Measurements from ENCODE around the gene ARPC1B.
"Not testable (repeated sequence)": the region's sequence is repeated elsewhere in the genome, so short reads cannot be mapped to it uniquely, and the experiment has no call there.

ARPC1B gene

DNA sequence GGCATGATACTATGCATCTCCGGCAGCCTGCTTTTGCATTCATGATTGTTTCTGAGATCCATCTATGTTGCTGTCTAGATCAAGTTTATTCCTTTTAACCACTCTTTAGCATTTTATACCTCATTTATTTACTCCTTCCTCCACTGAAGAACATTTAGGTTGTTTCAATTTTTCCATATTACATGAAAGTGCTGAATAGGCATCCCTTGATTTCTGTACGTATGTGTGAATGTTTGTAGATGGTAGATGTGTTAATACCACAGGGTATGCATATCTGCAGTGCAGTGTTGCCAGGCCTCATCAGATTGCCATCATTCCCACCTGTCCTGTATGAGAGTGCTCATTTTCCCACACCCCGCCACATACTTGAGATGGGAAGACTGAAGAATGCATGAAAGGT, 34.9 kb upstream of the ARPC1B start:
- no peak for DNase-seq (ENCODE audit: low read depth)
- in situ Hi-C loops (cut with HindIII; ENCODE audit: low sequenced_read_pairs), result no loop called here
- TF ChIP-seq, protein P1, sequence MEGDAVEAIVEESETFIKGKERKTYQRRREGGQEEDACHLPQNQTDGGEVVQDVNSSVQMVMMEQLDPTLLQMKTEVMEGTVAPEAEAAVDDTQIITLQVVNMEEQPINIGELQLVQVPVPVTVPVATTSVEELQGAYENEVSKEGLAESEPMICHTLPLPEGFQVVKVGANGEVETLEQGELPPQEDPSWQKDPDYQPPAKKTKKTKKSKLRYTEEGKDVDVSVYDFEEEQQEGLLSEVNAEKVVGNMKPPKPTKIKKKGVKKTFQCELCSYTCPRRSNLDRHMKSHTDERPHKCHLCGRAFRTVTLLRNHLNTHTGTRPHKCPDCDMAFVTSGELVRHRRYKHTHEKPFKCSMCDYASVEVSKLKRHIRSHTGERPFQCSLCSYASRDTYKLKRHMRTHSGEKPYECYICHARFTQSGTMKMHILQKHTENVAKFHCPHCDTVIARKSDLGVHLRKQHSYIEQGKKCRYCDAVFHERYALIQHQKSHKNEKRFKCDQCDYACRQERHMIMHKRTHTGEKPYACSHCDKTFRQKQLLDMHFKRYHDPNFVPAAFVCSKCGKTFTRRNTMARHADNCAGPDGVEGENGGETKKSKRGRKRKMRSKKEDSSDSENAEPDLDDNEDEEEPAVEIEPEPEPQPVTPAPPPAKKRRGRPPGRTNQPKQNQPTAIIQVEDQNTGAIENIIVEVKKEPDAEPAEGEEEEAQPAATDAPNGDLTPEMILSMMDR (IDR thresholded peaks at IDR 0.05; ENCODE audit: low read depth, low read length, missing control alignments), result no peak
- H3K4me3 ChIP-seq (ENCODE audit: low read depth, low read length), result no peak overlapping the region

DNA sequence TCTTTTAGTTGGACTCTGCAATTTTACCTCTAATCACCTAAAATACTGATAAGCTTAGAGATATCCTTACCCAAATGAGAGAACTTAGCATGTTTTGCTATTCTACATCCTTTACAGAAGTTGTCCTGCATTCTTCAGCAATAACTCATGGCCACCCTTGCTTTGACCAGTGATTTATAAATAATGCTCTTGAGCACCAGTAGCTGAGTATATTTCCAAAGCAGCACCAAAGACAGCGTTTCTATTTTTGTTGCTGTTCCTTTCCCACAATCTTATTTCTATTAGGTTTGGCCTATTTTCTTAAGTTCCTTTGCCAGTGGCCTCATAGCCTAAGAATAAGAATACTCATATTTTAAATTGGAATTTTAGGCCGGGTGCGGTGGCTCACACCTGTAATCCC, 33.9 kb upstream of the ARPC1B start:
- DNase-seq (ENCODE audit: low read depth), result no peak
- TF ChIP-seq, protein P1 (IDR thresholded peaks at IDR 0.05; ENCODE audit: low read depth, low read length, missing control alignments), result no peak
- H3K4me3 ChIP-seq (ENCODE audit: low read depth, low read length), result no peak overlapping the region
- in situ Hi-C loops (cut with HindIII; ENCODE audit: low sequenced_read_pairs), result no loop called here

DNA sequence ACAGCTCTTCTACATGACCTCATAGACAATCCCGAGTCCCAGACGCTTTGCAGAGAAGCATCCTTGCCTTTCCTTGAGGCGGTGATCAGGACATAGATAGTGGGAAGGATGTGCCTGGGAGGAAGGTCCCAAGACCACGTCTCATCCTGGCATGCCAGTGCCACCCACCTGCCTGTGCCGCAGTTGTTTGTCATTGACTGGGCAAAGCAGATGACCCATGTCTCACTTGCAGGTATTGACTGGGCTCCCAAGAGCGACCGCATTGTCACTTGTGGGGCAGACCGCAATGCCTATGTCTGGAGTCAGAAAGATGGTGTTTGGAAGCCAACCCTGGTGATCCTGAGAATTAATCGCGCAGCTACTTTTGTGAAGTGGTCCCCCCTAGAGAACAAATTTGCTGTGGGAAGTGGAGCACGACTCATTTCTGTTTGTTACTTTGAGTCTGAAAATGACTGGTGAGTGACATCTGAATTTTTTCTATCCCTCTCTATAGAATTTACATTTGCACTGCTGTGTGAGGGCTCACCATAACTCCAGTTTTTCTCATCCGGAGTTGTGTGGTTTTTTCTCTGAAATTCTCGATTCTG, 30.4 kb upstream of the ARPC1B start:
- in situ Hi-C loops (cut with HindIII; ENCODE audit: low sequenced_read_pairs), result no loop called here
- H3K4me3 ChIP-seq (ENCODE audit: low read depth, low read length), result no peak overlapping the region
- no peak for DNase-seq (ENCODE audit: low read depth)
- TF ChIP-seq, protein P1 (IDR thresholded peaks at IDR 0.05; ENCODE audit: low read depth, low read length, missing control alignments), result no peak

DNA sequence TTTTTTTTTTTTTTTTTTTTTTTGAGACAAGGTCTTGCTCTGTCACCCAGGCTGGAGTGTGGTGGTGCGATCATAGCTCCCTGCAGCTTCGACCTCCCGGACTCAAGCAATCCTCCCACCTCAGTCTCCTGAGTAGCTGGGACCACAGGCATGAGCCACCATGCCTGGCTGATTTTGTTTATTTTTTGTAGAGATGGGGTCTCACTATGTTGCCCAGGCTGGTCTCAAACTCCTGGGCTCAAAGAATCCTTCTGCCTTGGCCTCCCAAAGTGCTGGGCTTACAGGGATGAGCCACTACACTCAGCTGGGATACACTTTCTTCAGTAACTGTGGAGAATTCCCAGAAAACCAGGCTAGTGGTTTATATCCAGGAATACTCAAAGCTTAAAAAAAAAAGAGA, 23.9 kb upstream of the ARPC1B start:
- in situ Hi-C loops (cut with HindIII; ENCODE audit: low sequenced_read_pairs); H3K4me3 ChIP-seq (ENCODE audit: low read depth, low read length); DNase-seq (ENCODE audit: low read depth): not testable (repeated sequence)

DNA sequence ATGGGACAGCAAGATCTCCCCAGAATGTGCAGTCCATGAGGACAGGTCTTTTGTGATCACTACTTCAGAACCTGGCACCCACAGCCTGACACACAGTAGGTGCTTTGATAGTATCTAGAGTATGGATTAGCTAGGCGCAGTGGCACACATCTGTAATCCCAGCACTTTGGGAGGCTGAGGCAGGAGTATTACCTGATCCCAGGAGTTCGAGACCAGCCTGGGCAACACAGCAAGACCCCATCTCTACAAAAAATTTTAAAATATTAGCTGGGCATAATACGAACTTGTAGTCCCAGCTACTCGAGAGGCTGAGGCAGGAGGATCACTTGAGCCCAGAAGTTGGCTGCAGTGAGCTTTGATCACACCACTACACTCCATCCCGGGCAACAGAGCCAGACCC, 22.3 kb upstream of the ARPC1B start:
- DNase-seq (ENCODE audit: low read depth), result no peak
- TF ChIP-seq, protein P1 (IDR thresholded peaks at IDR 0.05; ENCODE audit: low read depth, low read length, missing control alignments), result no peak
- in situ Hi-C loops (cut with HindIII; ENCODE audit: low sequenced_read_pairs), result no loop called here
- H3K4me3 ChIP-seq (ENCODE audit: low read depth, low read length), result no peak overlapping the region

DNA sequence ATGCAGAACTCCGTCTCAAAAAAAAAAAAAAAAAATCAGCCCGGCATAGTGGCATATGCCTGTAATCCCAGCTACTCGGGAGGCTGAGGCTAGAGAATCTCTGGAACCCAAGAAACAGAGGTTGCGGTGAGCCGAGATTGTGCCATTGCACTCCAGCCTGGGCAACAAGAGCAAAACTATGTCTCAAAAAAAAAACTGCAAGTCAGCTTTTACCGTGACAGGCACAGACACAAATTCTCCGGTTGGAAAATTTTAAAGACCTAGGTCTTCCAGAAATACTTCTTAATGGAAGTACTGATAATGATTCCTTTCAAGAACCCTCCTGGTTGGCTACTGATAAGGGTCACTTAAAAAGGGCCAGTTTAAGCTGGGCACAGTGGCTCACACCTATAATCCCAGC, 19.4 kb upstream of the ARPC1B start:
- DNase-seq (ENCODE audit: low read depth), result no peak
- no peak overlapping the region for H3K4me3 ChIP-seq (ENCODE audit: low read depth, low read length)
- in situ Hi-C loops (cut with HindIII; ENCODE audit: low sequenced_read_pairs), result no loop called here
- TF ChIP-seq, protein P1 (IDR thresholded peaks at IDR 0.05; ENCODE audit: low read depth, low read length, missing control alignments), result no peak

DNA sequence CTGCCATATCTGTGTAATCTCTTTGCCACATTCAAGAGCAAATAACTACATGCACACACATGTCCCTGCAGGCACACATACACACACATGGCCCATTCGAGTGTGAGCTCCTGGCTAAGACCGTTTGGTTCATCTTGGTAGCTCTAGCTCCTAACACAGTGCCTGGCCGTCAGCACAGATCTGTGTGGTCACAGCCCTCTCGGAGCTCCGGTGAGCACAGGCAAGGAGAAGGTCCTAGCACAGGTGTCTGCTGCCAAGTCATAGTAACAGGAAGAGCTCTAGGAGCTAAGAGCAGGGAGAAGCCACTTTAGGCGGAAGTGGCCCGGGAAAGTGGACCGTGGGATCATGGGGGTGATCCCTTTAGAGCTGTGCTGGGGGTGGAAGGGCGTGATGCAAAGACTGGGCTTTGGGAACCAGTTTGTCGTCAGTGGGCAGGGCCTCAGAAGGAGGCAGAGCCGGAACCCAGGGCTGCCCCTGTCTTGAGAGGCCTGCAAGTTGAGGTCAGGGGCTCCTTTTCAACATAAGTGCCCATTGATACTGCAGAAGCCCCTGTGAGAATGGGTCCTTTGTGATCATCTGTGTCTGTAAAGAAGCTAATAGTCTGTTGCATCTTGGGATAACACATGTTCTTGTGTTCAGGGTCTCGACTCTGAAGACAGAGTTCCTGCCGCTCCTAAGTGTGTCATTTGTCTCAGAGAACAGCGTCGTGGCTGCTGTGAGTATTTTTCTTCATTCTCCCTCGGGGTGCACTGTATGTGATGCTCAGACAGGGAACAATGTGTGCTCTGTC, 16.6 kb upstream of the ARPC1B start:
- H3K4me3 ChIP-seq (ENCODE audit: low read depth, low read length), result no peak overlapping the region
- in situ Hi-C loops (cut with HindIII; ENCODE audit: low sequenced_read_pairs), result no loop called here
- TF ChIP-seq, protein P1 (IDR thresholded peaks at IDR 0.05; ENCODE audit: low read depth, low read length, missing control alignments), result no peak
- DNase-seq (ENCODE audit: low read depth), result no peak

DNA sequence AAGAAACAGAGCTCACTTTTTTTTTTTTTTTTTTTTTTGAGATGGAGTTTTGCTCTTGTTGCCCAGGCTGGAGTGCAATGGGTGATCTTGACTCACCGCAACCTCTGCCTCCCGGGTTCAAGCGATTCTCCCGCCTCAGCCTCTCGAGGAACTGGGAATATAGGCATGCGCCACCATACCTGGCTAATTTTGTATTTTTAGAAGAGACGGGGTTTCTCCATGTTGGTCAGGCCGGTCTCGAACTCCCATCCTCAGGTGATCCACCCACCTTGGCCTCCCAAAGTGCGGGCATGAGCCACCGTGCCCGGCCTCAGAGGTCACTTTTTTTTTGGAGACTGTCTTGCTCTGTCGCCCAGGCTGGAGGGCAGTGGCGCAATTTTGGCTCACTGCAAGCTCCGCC, 16.0 kb upstream of the ARPC1B start:
- in situ Hi-C loops (cut with HindIII; ENCODE audit: low sequenced_read_pairs); H3K4me3 ChIP-seq (ENCODE audit: low read depth, low read length); DNase-seq (ENCODE audit: low read depth): not testable (repeated sequence)
